Karpas-422 (cell line): ENCODE measurements around the gene ARL4D. TPM values are rescaled to one million over a fixed set of nuclear protein-coding genes. Genes with fewer than 3 reads are reported as not detected.

Source experiments
- DNase-seq: peaks from one replicate; pipeline ENCODE4 v3.0.0-alpha.2; 2015
- H2AFZ ChIP-seq: fragments of 200-600 bp; sonication (generic); 2 replicates; pipeline ENCODE4 v1.6.1; 2014; ENCODE audit warnings: antibody characterized with exemption, low read length, mixed read lengths
- H3K27ac ChIP-seq: fragments of 200-600 bp; sonication (generic); 2 replicates; pipeline ENCODE4 v1.5.1; 2014; ENCODE audit warnings: mild to moderate bottlenecking, low read length, moderate library complexity
- H3K27me3 ChIP-seq: fragments of 200-600 bp; sonication (generic); 2 replicates; pipeline ENCODE4 v1.6.1; 2014; ENCODE audit warnings: low read length, mixed read lengths
- H3K36me3 ChIP-seq: fragments of 200-600 bp; sonication (generic); 2 replicates; pipeline ENCODE4 v1.6.1; 2014; ENCODE audit warnings: low read length, mixed read lengths; ENCODE audit not compliant: insufficient read depth
- H3K4me1 ChIP-seq: fragments of 200-600 bp; sonication (generic); 2 replicates; pipeline ENCODE4 v1.6.1; 2014; ENCODE audit warnings: mild to moderate bottlenecking, low read length, mixed read lengths
- H3K4me2 ChIP-seq: fragments of 200-600 bp; sonication (generic); 2 replicates; pipeline ENCODE4 v1.6.1; 2014; ENCODE audit warnings: low read length, low read depth, mild to moderate bottlenecking; ENCODE audit not compliant: poor library complexity, severe bottlenecking
- H3K4me3 ChIP-seq: fragments of 200-600 bp; sonication (generic); 2 replicates; pipeline ENCODE4 v1.5.1; 2014; ENCODE audit warnings: mild to moderate bottlenecking, antibody characterized with exemption, low read length, mixed read lengths
- H3K79me2 ChIP-seq: fragments of 200-600 bp; sonication (generic); 2 replicates; pipeline ENCODE4 v1.6.1; 2014; ENCODE audit warnings: mild to moderate bottlenecking, low read length, mixed read lengths
- H3K9ac ChIP-seq: fragments of 200-600 bp; sonication (generic); 2 replicates; pipeline ENCODE4 v1.6.0; 2014; ENCODE audit warnings: low read length
- H3K9me2 ChIP-seq: fragments of 200-600 bp; sonication (generic), shearing (Covaris generic); replicated peaks from 2 replicates; pipeline ENCODE4 v1.6.0; 2014; ENCODE audit warnings: mild to moderate bottlenecking, low read length, moderate library complexity; ENCODE audit not compliant: insufficient read depth
- H3K9me3 ChIP-seq: fragments of 300-700, 200-600 bp; sonication (generic); 2 replicates; pipeline ENCODE4 v1.6.1; 2014; ENCODE audit warnings: low read length, mixed read lengths
- H4K20me1 ChIP-seq: fragments of 200-600 bp; sonication (generic); 2 replicates; pipeline ENCODE4 v1.6.1; 2014; ENCODE audit warnings: mild to moderate bottlenecking, antibody characterized with exemption, low read length, low read depth; ENCODE audit not compliant: insufficient read depth
- total RNA-seq: library from RNA; depleted of rRNA; stranded (reverse); fragments of >200 nt; shearing (Covaris generic); gene quantifications from 2 replicates; pipeline ENCODE4 v1.2.3, GENCODE V29; 2014; ENCODE audit warnings: low replicate concordance

ARL4D gene
- total RNA-seq, 1 experiment from 2014 or later, result not detected

DNA sequence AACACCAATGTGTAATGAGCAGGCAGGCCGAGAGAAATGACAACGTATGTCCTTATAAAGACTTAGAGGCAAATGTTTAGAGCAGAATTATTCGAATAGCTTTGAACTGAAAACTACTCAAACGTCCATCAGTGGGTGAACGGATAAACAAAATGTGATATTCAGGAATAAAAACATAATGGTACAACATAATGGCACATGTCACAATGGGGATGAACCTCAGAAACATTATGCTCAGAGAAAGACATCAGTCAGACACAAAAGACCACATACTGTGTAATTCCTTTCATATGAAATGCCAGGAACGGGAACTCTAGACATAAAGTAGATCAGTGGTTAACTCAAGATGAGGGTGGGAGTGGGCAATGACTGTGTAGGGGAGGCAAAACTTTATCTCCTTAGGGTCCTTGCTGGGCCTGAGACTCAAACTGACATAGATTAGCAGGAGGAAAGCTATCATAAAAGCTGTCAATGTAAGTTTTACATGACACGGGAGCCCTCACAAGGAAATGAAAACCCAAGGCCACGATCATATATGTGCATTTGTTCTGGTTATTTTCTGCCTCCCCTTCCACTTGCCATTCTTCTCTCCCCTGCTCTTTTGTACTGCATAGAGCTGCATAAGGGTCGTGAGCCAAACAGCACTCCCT, 14.8 kb upstream of the ARL4D start:
- no peaks in the 10 kb centered on the region for H3K9me2 ChIP-seq
- H3K4me2 ChIP-seq, result no peak overlapping the region
- no peaks in the 10 kb centered on the region for H3K27me3 ChIP-seq
- H3K9ac ChIP-seq, result no peak overlapping the region
- H3K36me3 ChIP-seq, result no peaks in the 10 kb centered on the region; the same call in 1 of the 2 replicates
- no peaks in the 10 kb centered on the region for H4K20me1 ChIP-seq
- no peaks in the 10 kb centered on the region for H3K79me2 ChIP-seq
- no peak overlapping the region for H3K4me3 ChIP-seq
- peak; percentile 35 for DNase-seq
- no peak overlapping the region for H3K27ac ChIP-seq
- H3K4me1 ChIP-seq, result peaks cover 10% of the 10 kb centered on the region
- peaks cover 13% of the 10 kb centered on the region for H3K9me3 ChIP-seq
- no peak overlapping the region for H2AFZ ChIP-seq

DNA sequence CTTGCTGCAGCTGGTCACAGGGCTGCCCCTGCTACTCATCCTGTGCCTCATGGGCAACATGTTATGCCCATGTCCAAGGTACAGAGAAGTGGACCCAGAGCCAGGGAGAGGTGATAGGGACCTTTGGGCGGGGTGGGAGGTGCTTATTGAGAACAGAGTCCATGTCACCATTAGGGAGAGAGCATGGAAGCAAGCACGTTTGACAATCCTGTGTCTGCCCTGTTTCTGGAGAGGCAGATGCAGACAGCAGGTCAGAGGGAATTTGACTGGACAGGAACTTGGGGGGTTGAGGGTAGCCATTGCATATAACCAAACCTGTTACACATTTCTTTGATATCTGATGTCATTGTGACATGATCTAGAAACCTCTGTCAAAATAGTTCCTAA, 14.3 kb upstream of the ARL4D start:
- H3K4me2 ChIP-seq, result no peak overlapping the region
- no peaks in the 10 kb centered on the region for H3K27me3 ChIP-seq
- no peak overlapping the region for H3K27ac ChIP-seq
- no peak for DNase-seq
- peaks cover 13% of the 10 kb centered on the region for H3K9me3 ChIP-seq
- no peaks in the 10 kb centered on the region; the same call in 1 of the 2 replicates for H3K36me3 ChIP-seq
- H2AFZ ChIP-seq, result no peak overlapping the region
- no peak overlapping the region for H3K9ac ChIP-seq
- H3K4me1 ChIP-seq, result peaks cover 16% of the 10 kb centered on the region
- no peaks in the 10 kb centered on the region for H3K79me2 ChIP-seq
- no peaks in the 10 kb centered on the region for H4K20me1 ChIP-seq
- no peak overlapping the region for H3K4me3 ChIP-seq
- no peaks in the 10 kb centered on the region for H3K9me2 ChIP-seq

DNA sequence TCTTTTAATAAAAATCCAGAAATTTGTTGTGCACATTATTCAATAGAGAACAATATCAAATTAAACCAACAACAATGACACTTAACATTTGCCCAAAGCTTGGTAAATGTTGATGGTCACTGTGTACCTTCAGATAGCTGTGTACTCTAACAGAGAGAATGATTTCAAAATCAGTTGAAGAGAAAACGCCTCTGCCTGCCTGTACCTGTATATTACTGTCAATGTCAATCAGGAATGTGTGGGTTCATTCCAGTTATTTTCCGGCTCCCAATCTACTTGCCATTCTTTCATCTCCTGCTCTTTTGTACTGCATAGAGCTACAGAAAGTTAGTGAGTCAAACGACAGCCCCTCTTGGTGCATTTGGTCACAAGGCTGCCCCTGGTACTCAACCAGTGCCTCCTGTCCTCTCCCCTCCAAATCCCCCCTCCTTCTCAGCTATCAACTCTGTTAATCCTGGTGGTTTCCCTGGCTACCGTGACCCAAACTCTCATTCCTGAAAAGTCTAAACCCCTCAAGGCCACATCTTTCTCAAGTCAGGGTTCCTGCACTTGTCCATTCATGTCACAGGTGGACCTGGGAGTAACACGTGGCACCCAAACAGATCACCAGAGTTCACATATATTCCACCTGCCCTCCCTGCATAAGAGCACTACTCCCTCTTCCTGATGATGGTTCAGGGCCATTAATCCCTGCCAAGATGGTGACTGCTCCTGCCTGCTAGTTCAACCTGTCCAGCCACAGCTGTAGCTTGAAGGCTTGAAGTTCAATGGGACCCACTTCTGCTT, 13.6 kb upstream of the ARL4D start:
- Histone ChIP-seq H3K4me2 (no peak overlapping the region), H3K27me3 (no peaks in the 10 kb centered on the region), H3K9me3 (peaks cover 8% of the 10 kb centered on the region), H3K9ac (no peak overlapping the region), H3K79me2 (no peaks in the 10 kb centered on the region), H3K36me3 (no peaks in the 10 kb centered on the region; the same call in 1 of the 2 replicates), H3K9me2 (no peaks in the 10 kb centered on the region), H4K20me1 (no peaks in the 10 kb centered on the region), H3K4me1 (peaks cover 20% of the 10 kb centered on the region), H2AFZ (no peak overlapping the region), H3K4me3 (no peak overlapping the region), H3K27ac (no peak overlapping the region)
- no peak for DNase-seq

DNA sequence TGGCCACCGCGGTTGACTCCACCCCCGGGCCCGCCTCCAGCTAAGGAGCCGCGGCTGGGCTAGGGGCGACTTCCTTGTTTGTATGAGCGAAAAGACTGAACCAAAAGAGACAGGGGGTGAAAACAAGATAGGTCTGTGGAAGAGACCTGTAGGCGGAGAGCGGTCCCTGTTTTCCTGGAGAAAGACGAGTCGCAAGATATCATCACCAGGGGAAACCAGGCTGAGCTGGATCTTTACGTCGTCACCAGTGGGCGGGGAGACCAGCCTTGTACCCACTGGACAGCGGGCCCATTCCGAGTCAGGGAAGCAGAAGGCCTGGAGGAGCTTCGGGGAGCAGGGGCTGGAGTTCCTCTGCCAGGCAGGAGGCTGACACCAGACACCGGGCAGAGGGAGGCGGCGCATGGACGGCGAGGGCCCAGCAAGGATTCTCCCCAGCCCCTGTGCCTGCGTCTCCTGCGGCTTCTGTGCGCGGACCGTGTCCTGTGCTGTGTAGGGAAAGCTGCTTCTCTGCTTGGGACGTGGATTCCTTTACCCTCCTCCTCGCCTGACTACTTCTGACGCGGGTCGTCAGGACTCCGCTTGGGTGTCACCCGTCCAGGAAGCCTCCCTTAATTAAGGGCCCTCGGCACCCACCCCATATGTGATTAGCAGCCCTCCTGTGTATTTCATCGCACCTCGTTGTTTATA, 10.3 kb upstream of the ARL4D start:
- Histone ChIP-seq H3K79me2 (no peaks in the 10 kb centered on the region), H4K20me1 (no peaks in the 10 kb centered on the region), H3K27ac (peak overlapping the region; percentile 85), H3K4me1 (peaks cover 20% of the 10 kb centered on the region), H3K4me3 (peak overlapping the region; percentile 80), H3K4me2 (peak overlapping the region; percentile 98), H3K9ac (peak overlapping the region; percentile 88), H3K9me3 (no peaks in the 10 kb centered on the region), H3K27me3 (no peaks in the 10 kb centered on the region), H3K36me3 (no peaks in the 10 kb centered on the region), H2AFZ (peak overlapping the region; percentile 90), H3K9me2 (no peaks in the 10 kb centered on the region)
- peak; percentile 95 for DNase-seq

DNA sequence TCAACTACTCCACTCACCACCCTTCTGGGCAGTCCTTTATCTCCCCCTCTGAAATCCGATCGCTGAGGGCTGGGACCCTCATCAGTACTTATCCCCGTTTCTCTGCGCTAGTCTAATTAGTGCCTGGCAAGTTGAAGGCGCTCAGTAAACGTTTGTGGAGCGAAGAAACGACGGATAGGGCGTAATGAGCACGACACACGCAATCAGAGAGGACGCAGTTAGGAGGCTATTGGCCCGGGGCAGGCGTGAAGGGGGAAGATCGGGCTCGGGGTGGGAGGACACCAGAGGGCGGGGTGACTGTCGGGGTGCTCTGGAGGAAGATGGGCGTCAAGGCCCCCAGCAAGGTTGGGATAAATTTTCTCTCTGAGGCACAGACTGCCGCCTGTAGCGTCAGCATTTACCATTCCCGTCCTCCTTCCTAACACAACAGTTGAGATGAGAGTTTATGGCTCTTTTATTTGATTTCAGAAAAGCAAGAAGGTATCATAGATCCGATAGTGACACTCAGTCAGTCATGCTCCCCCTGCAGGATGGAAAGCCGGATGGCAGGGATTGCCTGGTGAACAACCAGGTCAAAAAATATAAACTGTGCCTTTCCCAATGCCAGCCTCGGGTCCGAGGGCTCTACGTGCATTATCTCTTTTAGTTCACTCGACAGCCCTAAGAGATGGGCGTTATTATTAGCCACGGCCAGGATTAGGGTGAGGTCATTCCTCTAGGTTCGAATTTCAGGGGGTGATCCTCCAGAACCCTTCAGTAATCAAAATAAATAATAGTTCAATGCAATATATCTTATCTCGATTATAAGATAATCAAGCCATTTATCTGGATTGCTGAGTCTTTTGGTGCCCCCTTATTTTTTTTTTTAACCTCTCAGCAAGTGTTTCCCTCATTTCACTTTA, 9.5 kb upstream of the ARL4D start:
- peak overlapping the region; percentile 88 for H3K9ac ChIP-seq
- peak overlapping the region; percentile 80 for H3K4me3 ChIP-seq
- H3K27ac ChIP-seq, result peak overlapping the region; percentile 85
- no peaks in the 10 kb centered on the region for H3K36me3 ChIP-seq
- H3K79me2 ChIP-seq, result no peaks in the 10 kb centered on the region
- peaks cover 20% of the 10 kb centered on the region for H3K4me1 ChIP-seq
- no peaks in the 10 kb centered on the region for H3K27me3 ChIP-seq
- H4K20me1 ChIP-seq, result no peaks in the 10 kb centered on the region
- H3K4me2 ChIP-seq, result peak overlapping the region; percentile 98
- H2AFZ ChIP-seq, result peak overlapping the region; percentile 90
- H3K9me2 ChIP-seq, result no peaks in the 10 kb centered on the region
- DNase-seq, result peak; percentile 94
- no peaks in the 10 kb centered on the region for H3K9me3 ChIP-seq

DNA sequence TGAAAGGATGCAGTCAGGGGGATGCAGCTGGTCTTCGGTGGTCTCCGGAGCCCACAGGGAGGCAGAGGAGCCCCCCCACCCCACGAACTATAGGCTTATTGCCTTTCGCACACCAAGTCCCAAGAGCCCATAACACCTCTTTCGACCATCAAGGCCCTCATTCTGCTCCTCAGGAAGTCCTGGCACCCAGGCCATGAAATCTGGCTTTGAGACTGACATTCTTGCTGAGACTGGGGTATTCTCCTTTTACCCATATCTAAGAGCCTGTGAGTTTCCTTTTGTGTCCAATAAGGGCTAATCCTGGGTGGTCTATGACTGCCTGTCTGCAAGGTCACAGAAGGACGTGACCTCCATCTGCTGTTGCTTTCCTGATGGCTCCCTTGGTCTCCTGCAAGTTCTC, 6.4 kb upstream of the ARL4D start:
- Histone ChIP-seq H3K27me3 (no peaks in the 10 kb centered on the region), H3K9me2 (no peaks in the 10 kb centered on the region)

DNA sequence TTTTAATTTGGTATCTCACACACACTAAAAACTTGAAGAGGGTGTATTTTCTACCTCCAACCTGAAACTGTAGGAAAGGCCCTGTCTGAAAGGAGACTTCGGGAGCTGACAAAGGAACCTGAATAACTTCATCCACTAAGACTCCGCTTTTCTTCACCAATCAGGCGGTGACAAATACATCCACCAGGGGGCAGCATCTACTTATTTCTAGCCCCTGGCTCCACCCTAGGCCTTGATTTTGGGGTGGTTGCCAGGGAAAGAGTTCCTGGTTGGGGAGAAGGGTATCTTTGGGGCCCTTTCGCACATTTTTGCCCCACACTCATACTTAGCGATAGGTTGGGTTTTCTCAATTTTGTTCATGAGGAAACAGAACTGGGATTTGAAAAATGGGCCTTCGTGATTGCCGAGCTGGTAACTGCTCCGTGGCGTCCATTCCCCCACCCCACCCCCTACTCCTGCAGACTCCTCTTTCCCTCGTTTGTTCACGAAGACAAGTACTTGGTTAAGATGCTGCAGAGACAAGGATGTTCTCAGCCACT, 4.8 kb upstream of the ARL4D start:
- no peak overlapping the region for H3K4me2 ChIP-seq
- 0 out of 2 replicates have a peak overlapping the region, but pooled peaks have one; percentile 17 for H2AFZ ChIP-seq
- no peak overlapping the region for H3K4me3 ChIP-seq
- no peaks in the 10 kb centered on the region for H4K20me1 ChIP-seq
- H3K27me3 ChIP-seq, result no peaks in the 10 kb centered on the region
- no peaks in the 10 kb centered on the region for H3K79me2 ChIP-seq
- H3K9me3 ChIP-seq, result no peaks in the 10 kb centered on the region
- 0 out of 2 replicates have a peak overlapping the region, but pooled peaks have one; percentile 13 for H3K9ac ChIP-seq
- DNase-seq, result peak; percentile 96
- H3K4me1 ChIP-seq, result peaks cover 9% of the 10 kb centered on the region
- no peak overlapping the region for H3K27ac ChIP-seq
- no peaks in the 10 kb centered on the region for H3K9me2 ChIP-seq
- no peaks in the 10 kb centered on the region for H3K36me3 ChIP-seq

More for the DNA sequence above, 6.4 kb upstream of the ARL4D start:
- Histone ChIP-seq H4K20me1 (no peaks in the 10 kb centered on the region), H3K79me2 (no peaks in the 10 kb centered on the region), H3K4me1 (peaks cover 20% of the 10 kb centered on the region), H3K9ac (no peak overlapping the region), H3K36me3 (no peaks in the 10 kb centered on the region), H2AFZ (0 out of 2 replicates have a peak overlapping the region, but pooled peaks have one; percentile 14), H3K4me2 (no peak overlapping the region), H3K9me3 (no peaks in the 10 kb centered on the region), H3K27ac (no peak overlapping the region), H3K4me3 (no peak overlapping the region)
- no peak for DNase-seq
